Adipocyte (in vitro differentiated cells): ENCODE results near the gene OR14J1.
"Not testable (repeated sequence)": the region's sequence is repeated elsewhere in the genome, so short reads cannot be mapped to it uniquely, and the experiment has no call there.

Experiments
- DNase-seq: peaks from one replicate; pipeline ENCODE4 v3.0.0-alpha.2; 2015; ENCODE audit warnings: low read depth
- H3K27me3 ChIP-seq: replicated peaks from 2 replicates; pipeline ENCODE4 v1.7.0; 2013; ENCODE audit warnings: mild to moderate bottlenecking, low read length, moderate library complexity; ENCODE audit not compliant: control insufficient read depth, insufficient read depth
- H3K36me3 ChIP-seq: 2 replicates; pipeline ENCODE4 v1.7.0; 2013; ENCODE audit warnings: low read length, mild to moderate bottlenecking, moderate library complexity; ENCODE audit not compliant: control insufficient read depth, insufficient read depth, severe bottlenecking
- H3K4me1 ChIP-seq: 2 replicates; pipeline ENCODE4 v1.7.0; 2013; ENCODE audit warnings: mild to moderate bottlenecking, low read length, moderate library complexity; ENCODE audit not compliant: control insufficient read depth, insufficient read depth
- H3K4me3 ChIP-seq: 2 replicates; pipeline ENCODE4 v1.7.0; 2013; ENCODE audit warnings: mild to moderate bottlenecking, low read length, moderate library complexity
- H3K9ac ChIP-seq: 2 replicates; pipeline ENCODE4 v1.7.0; 2013; ENCODE audit warnings: mild to moderate bottlenecking, low read length, moderate library complexity
- H3K9me3 ChIP-seq: 2 replicates; pipeline ENCODE4 v1.7.0; 2013; ENCODE audit warnings: mild to moderate bottlenecking, low read length, moderate library complexity; ENCODE audit not compliant: control insufficient read depth

The OR14J1 gene

DNA sequence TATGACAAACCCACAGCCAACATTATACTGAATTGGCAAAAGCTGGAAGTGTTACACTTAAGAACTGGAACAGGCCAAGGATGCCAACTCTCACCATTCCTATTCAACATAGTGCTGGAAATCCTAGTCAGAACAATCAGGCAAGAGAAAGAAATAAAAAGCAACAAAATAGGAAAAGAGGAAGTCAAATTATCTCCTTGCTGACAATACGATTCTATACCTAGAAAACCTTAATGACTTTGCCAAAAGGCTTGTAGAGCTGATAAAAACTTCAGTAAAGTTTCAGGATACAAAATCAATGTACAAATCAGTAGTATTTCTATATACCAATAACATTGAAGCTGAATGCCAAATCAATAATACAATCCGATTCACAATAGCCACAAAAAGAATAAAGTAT lies 34.8 kb downstream of the OR14J1 start:
- Histone ChIP-seq H3K9me3 (no peaks in the 10 kb centered on the region), H3K4me1 (no peaks in the 10 kb centered on the region), H3K4me3 (no peak overlapping the region), H3K27me3 (no peaks in the 10 kb centered on the region), H3K36me3 (no peaks in the 10 kb centered on the region), H3K9ac (no peak overlapping the region)
- DNase-seq, result no peak

DNA sequence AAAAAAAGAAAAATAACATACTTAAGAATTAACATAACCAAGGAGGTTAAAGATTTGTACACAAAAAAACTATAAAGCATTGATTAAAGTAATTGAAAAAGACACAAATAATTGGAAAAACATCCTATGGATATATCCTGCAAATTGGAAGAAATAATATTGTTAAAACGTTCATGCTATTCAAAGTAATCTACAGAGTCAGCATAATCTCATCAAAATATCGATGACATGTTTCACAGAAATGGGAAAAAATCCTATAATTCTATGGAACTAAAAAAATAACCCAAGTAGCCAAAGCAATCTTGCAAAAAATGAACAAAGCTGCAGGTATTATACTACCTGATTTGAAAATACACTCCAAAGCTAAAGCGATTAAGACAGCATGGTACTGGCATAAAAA lies 43.9 kb downstream of the OR14J1 start:
- no peaks in the 10 kb centered on the region for H3K36me3 ChIP-seq

DNA sequence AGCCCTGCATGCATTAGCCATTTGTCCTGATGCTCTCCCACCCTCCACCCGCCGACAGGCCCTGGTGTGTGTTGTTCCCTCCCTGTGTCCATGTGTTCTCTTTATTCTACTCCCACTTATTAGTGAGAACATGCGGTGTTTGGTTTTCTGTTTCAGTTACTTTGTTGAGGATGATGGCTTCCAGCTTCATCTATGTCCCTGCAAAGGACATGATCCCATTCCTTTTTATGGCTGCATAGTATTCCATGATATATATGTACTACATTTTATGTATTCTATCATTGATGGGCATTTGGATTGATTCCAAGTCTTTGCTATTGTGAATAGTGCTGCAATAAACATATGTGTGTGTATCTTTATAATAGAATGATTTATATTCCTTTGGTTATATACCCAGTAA lies 47.8 kb downstream of the OR14J1 start:
- H3K4me3 ChIP-seq, H3K9ac ChIP-seq, H3K27me3 ChIP-seq, H3K4me1 ChIP-seq, H3K9me3 ChIP-seq, DNase-seq, H3K36me3 ChIP-seq: not testable (repeated sequence)

More for the DNA sequence above, 43.9 kb downstream of the OR14J1 start:
- H3K4me1 ChIP-seq, result no peaks in the 10 kb centered on the region
- no peak for DNase-seq
- no peaks in the 10 kb centered on the region for H3K27me3 ChIP-seq
- H3K9ac ChIP-seq, result no peak overlapping the region
- no peak overlapping the region for H3K4me3 ChIP-seq
- H3K9me3 ChIP-seq, result no peaks in the 10 kb centered on the region

DNA sequence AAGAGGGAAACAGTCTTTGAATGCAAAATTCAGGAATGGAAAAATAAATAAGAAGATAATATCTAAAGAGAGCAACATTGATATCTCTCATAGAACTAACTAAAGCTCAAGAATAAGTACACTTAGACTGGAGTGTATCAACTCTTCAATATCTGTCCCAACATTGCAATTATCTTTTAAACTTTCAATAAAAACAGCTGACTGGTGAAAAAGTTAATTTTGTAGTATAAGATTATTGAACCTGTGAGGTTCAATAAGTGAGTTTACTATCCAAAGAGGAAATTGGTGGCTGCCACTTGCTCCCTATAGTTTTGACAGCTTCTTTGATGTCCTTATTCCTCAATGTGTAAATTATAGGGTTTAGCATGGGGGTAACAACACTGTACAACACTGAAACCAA lies 53.5 kb downstream of the OR14J1 start:
- DNase-seq, result no peak
- H3K36me3 ChIP-seq, result no peaks in the 10 kb centered on the region
- no peak overlapping the region for H3K9ac ChIP-seq
- no peaks in the 10 kb centered on the region for H3K4me1 ChIP-seq
- no peaks in the 10 kb centered on the region for H3K27me3 ChIP-seq
- H3K9me3 ChIP-seq, result no peaks in the 10 kb centered on the region
- no peak overlapping the region for H3K4me3 ChIP-seq

DNA sequence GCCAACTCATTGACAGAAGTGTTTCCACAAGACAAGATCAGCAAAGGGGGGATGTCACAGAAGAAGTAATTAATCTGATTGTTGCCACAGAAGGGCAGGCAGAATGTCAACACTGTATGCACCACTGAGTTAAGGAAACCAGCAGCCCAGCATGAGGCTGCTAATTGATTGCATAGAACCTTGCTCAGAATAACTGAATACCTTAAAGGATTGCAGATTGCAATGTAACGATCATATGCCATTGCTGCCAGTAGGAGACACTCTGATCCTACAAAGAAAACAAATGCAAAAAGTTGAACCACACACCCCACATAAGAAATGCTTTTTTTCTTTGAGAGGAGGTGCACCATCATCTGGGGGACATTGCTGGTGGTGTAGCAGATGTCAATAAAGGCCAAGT lies 54.1 kb downstream of the OR14J1 start:
- H3K27me3 ChIP-seq, result no peaks in the 10 kb centered on the region
- H3K9me3 ChIP-seq, result no peaks in the 10 kb centered on the region
- no peak for DNase-seq
- H3K9ac ChIP-seq, result no peak overlapping the region
- H3K36me3 ChIP-seq, result no peaks in the 10 kb centered on the region
- H3K4me3 ChIP-seq, result no peak overlapping the region
- no peaks in the 10 kb centered on the region for H3K4me1 ChIP-seq
